Pancreas (tissue), 10 donors: ENCODE measurements around the gene HOXB4. TPM values are rescaled to one million over a fixed set of nuclear protein-coding genes. Genes with fewer than 3 reads are reported as not detected.

Experiments used
- ATAC-seq, 4 donors: fragments of 200-7000 bp; cut with Tn5 transposase; one replicate each; pipeline versions ENCODE4 v1.8.0 to v1.9.1; 2020; ENCODE audit warnings: mild to moderate bottlenecking in 4 of 4, moderate library complexity in 4 of 4
- DNase-seq, 6 donors: peaks; one replicate each; pipeline ENCODE4 v3.0.0-alpha.2; 2020
- FAIRE-seq: peaks from 2 replicates; lab custom pipeline; 2012; peaks lifted over from hg19 to GRCh38; lab: Jason Lieb, UNC
- H3K27ac ChIP-seq, 4 donors: fragments of 200-600 bp; sonication (generic); 1 replicate in 3 of 4; 2 replicates in 1 of 4; pipeline versions ENCODE4 v1.5.0 to v1.8.0; 2020
- H3K27me3 ChIP-seq, 4 donors: fragments of 200-600 bp; one replicate each; pipeline ENCODE4 v1.8.0; 2021
- H3K36me3 ChIP-seq, 3 donors: fragments of 200-600 bp; sonication (generic) in 1 of 3; one replicate each; pipeline versions ENCODE4 v1.5.0 to v1.8.0; 2020 to 2021
- H3K4me1 ChIP-seq, 3 donors: fragments of 200-600 bp; one replicate each; pipeline ENCODE4 v1.8.0; 2021
- H3K4me3 ChIP-seq, 4 donors: fragments of 200-600 bp; sonication (generic) in 2 of 4; one replicate each; pipeline versions ENCODE4 v1.5.0 to v1.8.0; 2020 to 2021
- H3K9me3 ChIP-seq, 4 donors: fragments of 200-600 bp; one replicate each; pipeline ENCODE4 v1.8.0; 2021
- WGBS, 2 donors: extraction: QIAGEN DNeasy Blood & Tissue Kit; methylation state at CpG; one replicate each; pipeline ENCODE4 v1.1.7; 2013; 5-methylcytosine and 5-hydroxymethylcytosine counted together
- intact Hi-C, 3 donors: fragments of 100-400 bp; cut with DNase I; formaldehyde crosslinking; loops; one replicate each; pipeline versions ENCODE4 v1.11.1 to v1.14.2; 2022
- polyA plus RNA-seq, 2 donors: library from polyadenylated mRNA; stranded (reverse); fragments of 200-250 nt; gene quantifications; one replicate each; pipeline ENCODE4 v1.2.3, GENCODE V29; 2013
- total RNA-seq, 6 donors: library from RNA; stranded (reverse); fragmentation: NEBNext Ultra II Directional in 4 of 6; extraction: Animal tissue kit (Norgen Biotek cat#: 25700) in 4 of 6; gene quantifications; one replicate each; pipeline versions ENCODE4 v1.2.1 to v1.2.4, GENCODE V29; 2021 to 2023
- TF ChIP-seq, protein P1 (sequence below), 4 donors: fragments of 200-600 bp; sonication (generic) in 3 of 4; IDR thresholded peaks; one replicate each; pipeline versions ENCODE4 v1.5.0 to v1.8.0; 2021; ENCODE audit warnings: antibody characterized with exemption in 4 of 4
- donor health status: healthy with polysubstance abuse.
- donor health status: DM: no; HTN: no; CAD: no; lungs with moderate emphysema.
- donor health status: DM: no; HTN: no; CAD: no.
- donor health status: control.
- donor health status: control.
- donor health status: Bipolar disorder and iron deficiency.
- donor health status: DM: yes; HTN: yes; CAD: no.
- donor health status: DM: no; HTN: no; CAD: no.
- donor health status: DM: no; HTN: no; CAD: no.
- donor health status: DM: yes; HTN: yes; CAD: no.

Gene HOXB4
- total and polyA plus RNA-seq, 8 donors, result 0.22 to 2.5 (median 0.78) TPM

DNA sequence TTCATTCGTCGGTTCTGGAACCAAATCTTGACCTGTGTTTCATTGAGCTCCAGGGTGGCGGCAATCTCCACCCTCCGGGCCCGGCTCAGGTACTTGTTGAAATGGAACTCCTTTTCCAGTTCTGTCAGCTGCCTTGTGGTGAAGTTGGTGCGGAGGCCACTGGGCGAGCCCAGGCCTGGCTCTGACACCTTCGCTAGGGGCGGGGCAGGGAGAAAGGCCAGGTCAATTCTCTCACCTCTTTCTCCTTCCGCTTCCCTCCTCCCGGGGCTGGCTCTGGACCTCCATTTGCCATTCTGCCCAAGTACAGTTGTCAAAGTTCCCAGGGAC is 48.5 kb downstream of the HOXB4 start:
- no peaks in the 10 kb centered on the region for H3K4me1 ChIP-seq
- no peak overlapping the region for H3K27ac ChIP-seq
- intact Hi-C loops, result no loop called here
- H3K4me3 ChIP-seq, result no peak overlapping the region
- H3K27me3 ChIP-seq, result peaks cover 0 to 5% (median 2%) of the 10 kb centered on the region in 4 donors
- DNase-seq, result no peak
- no peak for FAIRE-seq
- no peak for ATAC-seq
- H3K9me3 ChIP-seq, result no peaks in the 10 kb centered on the region
- TF ChIP-seq, protein P1, sequence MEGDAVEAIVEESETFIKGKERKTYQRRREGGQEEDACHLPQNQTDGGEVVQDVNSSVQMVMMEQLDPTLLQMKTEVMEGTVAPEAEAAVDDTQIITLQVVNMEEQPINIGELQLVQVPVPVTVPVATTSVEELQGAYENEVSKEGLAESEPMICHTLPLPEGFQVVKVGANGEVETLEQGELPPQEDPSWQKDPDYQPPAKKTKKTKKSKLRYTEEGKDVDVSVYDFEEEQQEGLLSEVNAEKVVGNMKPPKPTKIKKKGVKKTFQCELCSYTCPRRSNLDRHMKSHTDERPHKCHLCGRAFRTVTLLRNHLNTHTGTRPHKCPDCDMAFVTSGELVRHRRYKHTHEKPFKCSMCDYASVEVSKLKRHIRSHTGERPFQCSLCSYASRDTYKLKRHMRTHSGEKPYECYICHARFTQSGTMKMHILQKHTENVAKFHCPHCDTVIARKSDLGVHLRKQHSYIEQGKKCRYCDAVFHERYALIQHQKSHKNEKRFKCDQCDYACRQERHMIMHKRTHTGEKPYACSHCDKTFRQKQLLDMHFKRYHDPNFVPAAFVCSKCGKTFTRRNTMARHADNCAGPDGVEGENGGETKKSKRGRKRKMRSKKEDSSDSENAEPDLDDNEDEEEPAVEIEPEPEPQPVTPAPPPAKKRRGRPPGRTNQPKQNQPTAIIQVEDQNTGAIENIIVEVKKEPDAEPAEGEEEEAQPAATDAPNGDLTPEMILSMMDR (IDR thresholded peaks at IDR 0.05), result no peak
- no peaks in the 10 kb centered on the region for H3K36me3 ChIP-seq
- 74 to 76% methylated on average over 11 of the region's 11 CpGs for WGBS, 2 donors

DNA sequence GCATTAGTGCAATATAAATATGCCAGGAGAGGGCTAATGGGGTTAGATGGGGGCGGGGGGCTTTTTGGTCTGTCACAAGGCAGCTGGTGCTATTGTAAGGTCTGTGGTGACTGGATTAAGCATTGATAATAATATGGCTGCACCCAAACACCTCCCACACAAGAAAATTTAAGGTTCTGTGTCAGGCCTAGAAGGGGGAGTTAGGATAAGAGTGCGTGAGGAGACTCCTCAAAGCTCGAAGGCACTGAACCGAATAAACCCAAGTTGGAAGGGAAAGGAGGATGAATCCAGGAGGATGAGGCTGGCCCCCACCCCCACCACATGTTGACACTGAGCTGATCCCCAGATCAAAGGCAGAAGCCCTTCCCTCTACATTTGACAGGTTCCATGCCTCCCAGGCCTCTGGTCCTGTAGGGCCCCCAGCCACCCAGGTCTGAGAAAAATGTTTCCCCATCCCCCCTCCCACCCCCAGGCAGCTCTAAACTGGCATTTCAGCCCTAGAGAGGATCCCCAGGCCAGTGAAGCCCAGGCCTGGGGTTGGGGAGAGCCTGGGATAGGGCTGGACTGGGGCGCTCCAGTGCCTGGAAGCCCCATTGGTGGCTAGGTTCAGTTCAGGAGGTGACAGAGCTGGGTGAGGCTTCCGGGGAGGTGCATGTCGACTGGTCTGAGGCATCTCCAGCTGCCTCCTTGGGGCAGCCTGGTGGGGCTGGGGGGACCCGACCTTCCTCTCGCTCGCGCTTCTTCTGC is 49.0 kb downstream of the HOXB4 start:
- intact Hi-C loops, result no loop called here
- Histone ChIP-seq H3K27me3 (peaks cover 0 to 5% (median 2%) of the 10 kb centered on the region in 4 donors), H3K4me3 (no peak overlapping the region), H3K9me3 (no peaks in the 10 kb centered on the region), H3K36me3 (no peaks in the 10 kb centered on the region), H3K4me1 (no peaks in the 10 kb centered on the region), H3K27ac (no peak overlapping the region)
- TF ChIP-seq, protein P1 (IDR thresholded peaks at IDR 0.05), result no peak
- FAIRE-seq, result no peak
- 73 to 79% methylated on average over 11 of the region's 11 CpGs for WGBS, 2 donors
- no peak for DNase-seq
- ATAC-seq, result no peak

DNA sequence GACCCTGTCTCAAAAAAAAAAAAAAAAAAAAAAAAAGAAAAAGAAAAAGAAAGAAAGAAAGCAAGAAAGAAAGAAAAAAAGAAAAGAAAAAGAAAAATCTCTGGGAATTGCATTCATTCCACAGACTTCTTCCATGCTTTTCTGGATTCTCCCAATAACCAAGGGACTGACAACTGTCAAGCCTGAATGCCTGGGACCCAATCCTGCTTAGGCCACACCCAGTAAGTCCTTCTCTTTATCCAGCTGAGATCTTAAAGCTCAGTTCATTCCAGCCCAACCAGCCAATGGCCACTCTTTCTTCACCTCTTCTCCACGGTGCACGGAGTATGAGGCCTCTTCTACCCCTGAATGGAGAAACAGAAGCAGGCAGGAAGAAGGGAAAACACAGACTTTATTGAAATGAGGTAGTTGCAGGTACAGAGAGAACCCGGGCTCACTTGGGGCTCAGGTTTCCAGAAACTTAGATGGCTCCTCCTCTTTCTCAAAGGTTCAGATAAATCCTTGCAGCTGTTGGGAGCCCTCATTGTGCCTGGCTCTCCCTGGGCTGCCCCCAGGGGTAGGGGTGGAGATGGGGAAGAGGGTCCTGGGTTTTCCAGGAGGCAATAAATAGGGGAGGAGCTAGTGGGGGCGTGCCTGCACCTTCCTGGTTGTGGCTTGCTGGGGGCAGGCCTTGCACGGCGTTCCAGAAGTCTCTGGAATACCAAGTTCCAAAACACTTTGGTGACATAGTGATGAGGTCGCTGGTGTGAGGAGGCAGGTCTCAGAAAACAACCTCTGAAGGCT is 49.8 kb downstream of the HOXB4 start:
- H3K4me3 ChIP-seq, result no peak overlapping the region
- DNase-seq, result no peak
- FAIRE-seq, result no peak
- peaks cover 0 to 5% (median 2%) of the 10 kb centered on the region in 4 donors for H3K27me3 ChIP-seq
- no peaks in the 10 kb centered on the region for H3K36me3 ChIP-seq
- H3K4me1 ChIP-seq, result no peaks in the 10 kb centered on the region
- no peak for ATAC-seq
- 39 to 48% methylated on average over 7 of the region's 7 CpGs for WGBS, 2 donors
- intact Hi-C loops, result no loop called here
- TF ChIP-seq, protein P1 (IDR thresholded peaks at IDR 0.05), result no peak
- no peaks in the 10 kb centered on the region for H3K9me3 ChIP-seq
- H3K27ac ChIP-seq, result no peak overlapping the region

DNA sequence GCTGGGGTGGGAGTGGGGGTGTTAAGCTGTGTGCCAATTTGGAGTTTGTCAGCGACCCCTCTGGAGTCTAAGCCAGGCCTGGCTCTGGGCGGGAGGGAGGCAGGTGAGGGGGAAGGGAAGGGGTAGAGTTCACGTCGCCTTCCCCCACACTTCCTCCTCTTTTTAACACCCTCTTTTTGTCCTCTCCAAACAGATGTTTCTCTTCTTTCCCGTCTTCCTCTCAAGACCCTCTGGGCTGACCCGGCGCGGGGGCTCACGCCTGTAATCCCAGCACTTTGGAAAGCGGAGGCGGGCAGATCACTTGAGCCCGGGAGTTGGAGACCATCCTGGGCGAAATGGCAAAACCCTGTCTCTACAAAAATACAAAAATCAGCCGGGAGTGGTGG is 50.6 kb downstream of the HOXB4 start:
- Histone ChIP-seq H3K9me3 (no peaks in the 10 kb centered on the region), H3K27ac (no peak overlapping the region), H3K4me3 (no peak overlapping the region), H3K36me3 (no peaks in the 10 kb centered on the region), H3K27me3 (peaks cover 0 to 5% (median 2%) of the 10 kb centered on the region in 4 donors), H3K4me1 (no peaks in the 10 kb centered on the region)
- intact Hi-C loops, result no loop called here
- FAIRE-seq (no peak), ATAC-seq (no peak), DNase-seq (no peak)
- WGBS, 2 donors, result 39 to 43% methylated on average over 12 to 13 of the region's 14 CpGs
- TF ChIP-seq, protein P1 (IDR thresholded peaks at IDR 0.05), result no peak
